GM18858 (cell line): ENCODE results near the gene RARB.

Experiments used
- ATAC-seq: cut with Tn5 transposase; IDR thresholded peaks from one replicate; pipeline ENCODE4 v1.9.1; 2021; ENCODE audit not compliant: unreplicated experiment

Gene RARB

DNA sequence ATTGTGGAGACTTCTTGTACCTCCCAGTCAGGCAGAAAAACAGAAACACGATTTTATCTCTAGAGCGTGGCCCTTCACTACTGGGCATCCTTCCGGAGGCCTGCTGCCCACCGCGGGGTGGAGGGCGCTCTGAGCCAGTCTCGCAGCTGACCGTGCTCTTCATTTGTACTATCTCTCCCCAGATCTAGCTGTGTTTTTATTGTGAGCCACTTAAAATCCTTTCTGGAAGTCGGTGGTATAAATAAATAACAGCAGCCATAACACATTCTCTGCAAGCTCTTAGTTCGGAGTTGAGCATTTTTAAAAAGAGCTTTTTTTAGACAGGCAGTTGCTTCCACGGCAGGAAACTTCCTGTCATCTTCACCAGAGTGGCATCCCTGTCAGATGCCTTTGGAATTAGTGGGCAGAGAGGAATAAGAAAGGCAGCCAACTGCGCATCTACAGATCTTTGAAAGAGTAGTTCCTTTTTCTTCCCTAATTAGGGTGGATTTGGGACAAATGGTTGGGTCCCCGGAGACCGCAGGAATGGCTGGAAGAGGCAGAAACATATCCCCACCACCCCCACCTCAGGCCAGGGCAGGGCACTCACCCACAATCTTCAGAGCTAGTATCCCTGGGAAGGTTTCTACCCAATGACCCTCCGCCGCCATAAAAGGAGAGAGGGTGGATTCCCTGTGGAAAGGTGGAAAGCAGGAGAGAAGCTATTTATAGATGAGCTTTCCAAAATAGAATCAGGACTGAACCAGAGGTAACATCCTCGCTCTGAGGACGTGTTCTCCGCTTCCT lies 145.5 kb downstream of the RARB start:
- no peak for ATAC-seq

DNA sequence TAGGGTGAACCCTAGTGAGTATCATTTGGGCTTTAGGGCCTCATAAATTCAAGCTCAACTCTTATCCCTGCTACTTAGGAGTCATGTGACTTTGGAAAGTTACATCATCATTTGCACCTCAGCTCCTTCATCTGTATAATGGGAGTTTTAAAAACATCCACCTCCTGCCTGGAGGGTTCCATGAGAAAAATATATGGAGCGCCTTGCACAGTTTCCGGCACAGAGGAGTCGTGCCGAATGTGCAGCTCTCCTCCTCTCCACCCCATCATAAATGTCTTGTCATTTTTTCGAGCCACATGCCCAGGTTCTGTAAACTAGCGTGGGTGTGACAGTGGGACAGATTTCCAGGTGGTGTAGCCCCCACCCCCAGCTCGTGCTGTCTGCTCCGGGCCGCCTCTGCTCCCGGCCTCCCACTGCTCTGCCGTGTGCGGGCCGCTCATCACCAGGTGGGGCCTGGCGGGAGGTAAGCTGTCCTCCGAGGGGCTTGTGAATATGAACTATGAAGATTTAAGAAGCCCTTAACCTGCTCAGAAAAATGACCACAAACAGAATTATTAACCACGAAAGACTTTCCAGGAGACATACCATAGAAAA lies 146.2 kb downstream of the RARB start:
- no peak for ATAC-seq

DNA sequence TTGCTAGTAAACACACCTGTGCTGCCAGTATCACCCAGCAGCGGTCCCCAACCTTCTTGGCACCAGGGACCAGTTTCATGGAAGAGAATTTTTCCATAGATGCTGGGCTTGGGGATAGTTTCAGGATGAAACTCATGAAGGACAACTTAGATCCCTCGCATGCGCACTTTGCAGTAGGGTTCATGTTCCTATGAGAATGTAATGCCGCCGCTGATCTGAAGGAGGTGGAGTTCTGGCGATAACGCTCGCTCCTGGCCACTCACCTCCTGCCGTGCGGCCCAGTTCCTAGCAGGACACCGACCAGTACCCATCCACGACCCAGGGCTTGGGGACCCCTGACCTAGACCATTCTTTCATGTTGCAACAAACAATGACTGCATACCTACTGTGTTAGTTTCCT lies 146.9 kb downstream of the RARB start:
- no peak for ATAC-seq

DNA sequence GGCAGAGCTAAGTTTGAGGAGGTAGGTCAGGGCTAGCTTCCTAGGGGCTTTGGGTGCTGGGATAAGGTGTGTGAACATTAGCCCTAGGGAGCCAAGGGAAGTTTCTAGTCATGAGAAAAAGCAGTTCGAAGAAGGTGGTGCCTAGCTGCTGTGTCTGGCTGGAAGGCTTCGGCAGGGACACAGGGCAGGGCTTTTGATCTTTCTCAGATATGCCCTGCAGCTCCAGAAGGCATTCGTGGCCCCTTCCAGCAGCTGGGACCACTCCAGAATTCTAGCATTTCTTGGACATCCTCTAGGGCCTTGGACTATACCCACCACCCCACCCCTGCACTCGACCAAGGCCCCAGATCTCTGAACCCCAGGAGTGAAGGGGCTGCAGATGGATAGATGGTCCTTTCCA lies 148.1 kb downstream of the RARB start:
- no peak for ATAC-seq

DNA sequence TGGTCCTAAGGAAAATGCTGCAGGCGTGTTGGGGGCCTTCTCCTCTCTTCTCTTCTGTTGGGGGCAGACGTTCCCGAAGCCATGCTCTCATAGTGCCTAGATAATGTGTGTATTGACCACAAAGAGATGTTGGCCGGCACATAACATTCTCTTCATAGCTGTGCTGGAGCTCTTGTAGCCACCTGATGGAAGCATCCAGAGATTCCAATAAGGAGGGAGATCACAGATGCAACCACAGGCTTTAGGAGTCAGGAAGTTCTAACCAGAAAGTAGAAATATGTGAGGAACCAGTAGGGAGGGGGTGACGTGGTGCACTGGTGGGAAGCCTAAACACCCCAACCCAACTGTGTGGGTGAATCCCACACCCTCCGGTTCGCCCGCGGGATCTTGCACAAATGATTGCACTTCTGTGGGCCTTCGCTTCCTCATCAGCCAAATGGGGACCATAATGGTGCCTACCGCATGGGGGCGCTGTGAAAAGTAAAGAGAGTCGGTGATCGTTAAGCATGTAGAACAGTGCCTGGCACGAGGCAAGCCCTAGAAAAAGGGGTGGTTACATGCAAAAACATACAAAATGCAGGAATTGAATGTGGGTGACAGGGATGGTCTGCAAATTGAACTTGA lies 148.9 kb downstream of the RARB start:
- ATAC-seq: no peak

DNA sequence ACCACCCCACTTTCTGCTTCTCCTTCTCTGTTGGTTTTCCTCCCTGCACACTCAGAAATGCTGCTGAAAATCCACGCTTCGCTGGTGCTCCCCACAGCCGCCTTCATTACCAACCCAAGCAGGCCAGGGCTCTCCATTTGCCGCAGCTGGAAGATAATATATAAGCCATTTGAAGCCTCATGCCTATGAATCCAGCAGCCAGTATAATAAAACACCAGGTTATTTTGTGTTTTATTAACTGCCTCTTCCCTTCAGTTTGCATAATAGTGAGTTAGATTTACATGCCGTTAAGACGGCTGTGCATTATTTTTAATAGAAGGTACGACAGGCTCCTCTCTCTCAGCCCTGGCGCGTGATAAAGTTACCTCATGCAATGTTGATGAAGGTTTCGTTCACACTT lies 150.0 kb downstream of the RARB start:
- ATAC-seq: no peak

DNA sequence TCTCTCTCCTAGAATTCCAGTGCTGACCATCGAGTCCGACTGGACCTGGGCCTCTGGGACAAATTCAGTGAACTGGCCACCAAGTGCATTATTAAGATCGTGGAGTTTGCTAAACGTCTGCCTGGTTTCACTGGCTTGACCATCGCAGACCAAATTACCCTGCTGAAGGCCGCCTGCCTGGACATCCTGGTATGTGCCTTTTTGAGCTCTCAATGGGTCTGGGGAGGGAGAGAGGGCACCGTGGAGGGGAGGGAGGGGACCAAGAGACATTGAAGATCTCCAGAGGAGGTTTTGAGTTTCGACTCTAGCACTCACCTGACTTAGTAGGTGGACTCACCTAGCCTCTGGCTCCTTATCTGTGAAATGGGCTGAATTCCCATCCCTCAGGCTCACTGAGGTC lies 152.5 kb downstream of the RARB start:
- ATAC-seq: no peak

DNA sequence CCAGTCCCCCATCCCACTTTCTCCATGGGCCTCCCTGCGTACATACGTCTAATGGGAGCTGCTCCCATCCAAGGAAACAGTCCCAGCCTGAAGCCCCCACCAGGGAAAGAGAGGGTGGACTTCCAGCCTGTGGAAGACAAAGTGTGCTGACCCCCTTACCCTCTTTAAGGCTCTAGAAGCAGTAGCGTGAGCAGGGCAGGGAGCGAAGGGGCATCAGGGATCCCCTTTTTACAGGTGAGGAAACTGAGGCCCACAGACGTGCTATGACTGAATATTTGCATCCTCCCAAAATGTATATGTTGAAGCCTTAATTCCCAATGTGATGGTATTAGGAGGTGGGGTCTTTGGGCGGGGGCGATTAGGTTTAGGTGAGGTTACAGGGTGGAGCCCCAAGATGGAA lies 153.3 kb downstream of the RARB start:
- no peak for ATAC-seq

DNA sequence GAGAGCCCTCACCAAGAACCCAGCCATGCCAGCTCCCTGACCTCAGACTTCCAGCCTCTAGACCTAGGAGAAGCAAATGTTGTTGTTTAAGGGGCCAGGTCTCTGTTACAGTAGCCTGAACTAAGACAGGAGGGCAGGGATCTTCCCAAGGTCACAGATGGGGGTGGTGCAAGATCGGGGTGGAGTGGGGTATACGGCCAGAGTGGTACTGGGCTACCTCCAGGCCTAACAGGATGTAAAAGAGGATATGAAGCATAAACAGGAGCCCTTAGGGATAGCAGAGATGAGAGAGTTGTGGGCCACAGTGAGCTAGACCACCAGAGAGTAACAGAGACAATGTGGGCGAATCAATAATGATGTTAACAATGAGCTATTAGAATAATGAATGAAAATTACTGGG lies 153.8 kb downstream of the RARB start:
- no peak for ATAC-seq

DNA sequence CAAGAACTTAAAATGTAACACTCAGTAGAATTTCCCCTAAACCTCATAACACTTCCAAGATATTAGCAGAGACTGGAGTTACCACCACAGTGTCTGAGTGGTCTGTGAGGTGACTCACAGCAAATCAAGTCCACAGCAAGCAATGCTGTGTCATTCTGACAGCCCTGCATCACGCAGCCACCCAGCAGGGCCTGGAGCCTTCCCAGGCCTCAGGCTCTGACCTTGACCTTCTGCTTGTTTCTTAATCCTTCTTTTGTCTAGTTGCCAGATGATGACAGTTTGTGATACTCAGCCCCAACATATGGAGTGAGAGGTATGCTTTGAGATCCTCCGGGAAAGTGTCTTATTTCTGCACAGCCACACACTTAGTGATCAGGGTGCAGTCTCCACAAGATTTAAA lies 154.2 kb downstream of the RARB start:
- ATAC-seq: no peak

DNA sequence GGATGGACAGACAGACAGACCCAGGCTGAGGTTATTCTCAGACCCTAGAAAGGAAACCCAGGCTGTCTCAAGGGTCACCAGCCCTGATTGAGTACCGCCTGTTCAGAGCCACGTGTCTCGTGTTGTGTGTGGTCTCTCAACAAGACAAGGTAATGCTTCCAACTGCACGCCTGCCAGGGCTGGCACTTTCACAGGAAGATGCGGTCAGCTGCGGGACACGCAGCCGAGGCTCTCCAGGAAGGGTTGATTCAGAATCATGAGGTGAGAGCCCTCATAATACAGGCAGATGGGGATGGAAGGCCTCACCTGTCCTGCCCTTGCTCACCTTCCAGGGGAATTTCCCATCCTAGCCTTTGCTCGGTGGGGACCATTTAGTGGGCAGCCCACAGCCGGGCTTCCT lies 155.3 kb downstream of the RARB start:
- ATAC-seq: no peak

DNA sequence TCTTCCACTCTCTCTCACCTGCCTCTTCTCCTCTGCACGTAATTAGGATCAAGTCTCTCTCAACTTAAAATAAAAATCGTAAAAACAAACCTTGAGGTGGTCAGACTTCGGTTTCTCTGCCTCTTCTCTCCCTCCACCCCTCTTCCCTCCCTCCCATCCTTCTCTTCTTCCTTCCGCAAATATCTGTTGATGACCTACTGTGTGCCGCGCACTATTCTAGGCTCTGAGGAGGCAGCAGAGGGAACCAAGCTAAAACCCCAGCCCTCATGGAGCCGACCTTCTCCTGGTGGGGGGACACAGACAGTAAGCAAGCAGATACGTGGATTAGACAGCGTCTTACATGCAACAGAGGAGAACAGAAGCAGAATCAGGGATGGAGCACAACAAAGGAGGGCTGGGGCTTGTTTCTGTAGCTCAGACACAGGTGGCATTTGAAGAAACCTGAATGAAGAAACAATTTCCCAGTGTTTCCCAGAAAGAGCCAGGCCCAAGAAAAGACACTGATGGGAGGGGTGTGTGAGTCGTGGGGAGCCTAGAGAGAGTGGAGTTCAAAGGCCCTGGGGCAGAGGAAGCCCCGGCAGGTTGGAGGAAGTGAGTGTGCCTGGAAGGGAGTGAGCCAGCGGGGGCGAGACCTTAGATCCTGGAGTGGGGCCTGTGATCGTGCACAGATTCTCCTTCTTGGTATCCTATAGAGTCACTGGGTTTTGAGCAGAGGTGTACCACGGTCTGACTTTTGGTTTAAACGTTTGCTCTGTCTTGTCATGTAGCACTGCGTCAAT lies 156.1 kb downstream of the RARB start:
- no peak for ATAC-seq

DNA sequence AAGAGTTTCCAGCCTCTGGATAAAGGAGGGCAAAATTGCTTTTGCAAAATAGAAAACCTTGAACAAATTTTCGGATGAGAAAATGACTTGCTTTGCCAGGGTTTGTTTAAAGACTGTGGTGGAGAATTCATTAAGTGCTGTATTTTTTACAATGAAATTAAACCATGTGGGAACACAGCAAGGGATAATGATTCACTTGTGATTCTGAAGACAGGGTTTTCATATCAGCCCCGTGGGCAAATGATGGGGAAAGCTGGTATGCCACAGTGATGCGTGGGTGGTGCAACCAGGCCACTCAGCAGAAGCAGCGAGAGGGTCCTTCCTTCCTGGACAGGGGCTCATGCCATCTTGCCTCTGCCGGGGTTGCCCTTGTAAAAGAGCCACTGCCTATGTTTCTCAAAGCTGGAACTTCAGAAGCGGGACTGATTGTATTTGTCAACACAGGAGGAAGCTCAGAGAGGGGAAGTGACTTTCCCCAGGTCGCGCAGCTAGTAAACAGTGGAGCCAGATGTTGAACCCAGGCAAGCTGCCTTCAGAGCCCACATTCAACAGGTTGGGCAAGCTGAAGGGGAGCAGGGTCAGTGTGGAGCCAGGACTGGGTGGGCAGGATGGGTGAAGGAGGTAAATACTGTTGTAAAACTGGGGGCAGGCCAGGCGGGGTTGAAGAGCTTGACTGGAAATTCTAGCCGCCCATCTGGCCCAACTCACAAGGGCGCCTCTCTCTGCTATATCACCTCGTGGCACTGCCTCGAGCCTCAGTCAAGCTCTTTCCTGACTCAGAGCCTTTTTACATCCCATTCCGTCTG lies 157.5 kb downstream of the RARB start:
- ATAC-seq: no peak

DNA sequence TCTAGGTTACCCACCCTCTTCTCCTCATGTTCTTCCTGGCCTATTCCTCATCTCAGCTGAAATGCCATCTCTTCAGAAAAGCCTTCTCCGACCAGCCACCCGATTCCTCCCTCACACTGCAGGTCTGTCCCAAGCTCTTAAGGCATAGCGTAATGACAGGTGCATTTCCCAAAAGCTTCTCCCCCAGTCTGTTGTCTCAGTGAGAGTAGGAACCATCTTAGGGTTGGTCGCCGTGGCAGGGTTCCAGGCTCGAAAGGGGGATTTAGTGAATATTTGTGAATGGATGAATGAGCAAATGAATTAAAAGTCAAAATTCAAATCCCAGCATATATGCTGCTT lies 158.1 kb downstream of the RARB start:
- no peak for ATAC-seq

DNA sequence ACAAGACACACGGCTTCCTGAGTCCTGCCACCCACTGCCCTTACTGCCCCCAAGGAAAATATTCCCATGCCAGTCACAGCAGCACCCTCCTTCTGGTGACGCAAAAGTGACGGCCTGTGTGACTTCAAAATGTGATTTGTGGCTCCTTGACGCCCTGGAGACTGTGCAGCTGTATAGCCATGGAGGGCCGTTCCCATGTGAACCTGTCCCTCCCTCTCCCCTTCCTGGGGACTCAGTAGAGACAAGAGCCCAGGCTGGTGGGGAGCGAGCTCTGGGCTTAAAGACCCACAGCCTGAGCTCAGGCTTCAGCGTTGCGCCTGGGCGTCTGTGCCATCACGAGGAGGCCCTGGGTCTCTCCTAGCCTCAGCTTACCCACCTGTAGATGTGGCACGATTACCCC lies 158.5 kb downstream of the RARB start:
- ATAC-seq: no peak

DNA sequence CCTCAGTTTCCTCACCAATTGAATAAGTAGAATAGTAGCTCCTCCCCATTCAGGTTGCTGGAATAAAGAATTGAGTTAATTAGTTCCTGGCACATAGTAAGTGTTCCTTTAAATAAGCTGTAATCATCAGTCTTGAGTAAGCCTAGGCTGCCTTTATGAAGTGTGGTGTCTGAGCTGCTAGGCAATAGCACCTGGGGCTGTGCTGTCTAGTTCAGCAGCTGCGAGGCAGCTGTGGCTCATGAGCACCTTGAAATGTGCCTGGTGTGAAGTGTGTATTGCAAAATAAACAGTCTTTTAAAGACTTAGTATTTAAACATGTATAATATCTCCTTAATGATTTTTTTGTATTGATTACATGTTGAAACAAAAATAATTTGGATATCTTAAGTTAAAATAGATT lies 159.0 kb downstream of the RARB start:
- no peak for ATAC-seq

DNA sequence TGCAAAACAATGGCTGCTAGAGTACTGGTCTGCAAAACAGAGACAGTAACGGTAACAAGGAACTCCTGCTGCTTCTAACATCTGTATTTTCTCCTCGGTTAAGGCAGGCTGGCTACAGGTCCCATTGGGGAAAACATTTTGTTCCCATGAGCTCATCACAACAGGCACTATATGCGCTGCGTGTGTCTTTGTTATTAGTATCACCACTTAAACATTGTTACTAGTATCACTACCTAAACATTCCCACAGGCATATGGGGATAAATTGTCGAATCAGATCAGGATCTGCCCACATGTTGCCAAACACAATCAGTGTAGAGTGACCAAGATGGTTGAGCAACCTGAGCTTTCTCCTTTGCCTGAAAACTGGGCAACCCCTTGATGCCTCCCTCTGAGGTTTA lies 159.5 kb downstream of the RARB start:
- no peak for ATAC-seq

DNA sequence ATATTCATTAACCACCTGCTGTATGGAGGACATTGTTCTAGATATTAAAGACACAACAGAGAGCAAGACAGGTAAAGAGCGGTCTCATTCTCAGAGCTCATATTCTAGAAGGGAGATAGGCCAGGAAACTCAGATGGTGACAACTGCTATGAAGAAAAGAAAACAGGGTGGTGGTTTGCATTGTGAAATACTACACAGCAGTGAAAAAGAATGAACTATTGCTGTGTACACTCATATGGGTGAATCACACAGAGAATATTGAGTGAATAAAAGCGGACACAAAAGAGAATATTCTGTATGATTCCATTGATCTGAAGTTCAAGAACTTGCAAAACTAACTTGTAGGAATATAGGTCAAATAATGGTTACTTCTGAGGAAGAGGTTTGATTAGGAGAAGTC lies 159.9 kb downstream of the RARB start:
- ATAC-seq: no peak

DNA sequence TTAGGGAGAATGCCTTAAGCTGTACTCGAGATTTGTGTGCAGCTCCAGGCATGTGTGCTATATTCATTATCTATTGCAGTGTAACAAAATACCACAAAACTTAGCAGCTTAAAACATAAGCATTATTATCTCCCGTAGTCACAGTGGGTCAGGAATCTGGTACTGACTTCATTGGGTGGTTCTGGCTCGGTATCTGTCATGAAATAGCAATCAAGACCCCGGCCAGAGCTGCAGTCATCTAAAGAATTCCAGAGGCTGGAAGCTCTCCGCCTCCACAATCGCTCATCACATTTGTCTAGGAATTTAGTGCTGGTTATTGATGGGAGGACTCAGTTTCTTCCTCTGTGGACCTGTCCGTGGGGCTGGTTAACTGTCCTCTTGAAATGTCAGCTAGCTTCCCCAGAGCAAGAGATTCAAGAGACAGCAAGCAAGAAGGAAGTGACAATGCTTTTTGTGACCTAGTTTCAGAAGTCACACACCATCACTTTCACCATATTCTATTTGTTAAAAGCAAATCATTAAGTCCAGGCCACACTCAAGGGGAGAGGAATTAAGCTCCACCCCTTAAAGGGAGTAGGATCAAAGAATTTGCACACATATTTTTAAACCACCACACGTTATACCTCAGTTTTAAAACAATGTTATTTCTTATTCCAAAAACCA lies 160.5 kb downstream of the RARB start:
- no peak for ATAC-seq

DNA sequence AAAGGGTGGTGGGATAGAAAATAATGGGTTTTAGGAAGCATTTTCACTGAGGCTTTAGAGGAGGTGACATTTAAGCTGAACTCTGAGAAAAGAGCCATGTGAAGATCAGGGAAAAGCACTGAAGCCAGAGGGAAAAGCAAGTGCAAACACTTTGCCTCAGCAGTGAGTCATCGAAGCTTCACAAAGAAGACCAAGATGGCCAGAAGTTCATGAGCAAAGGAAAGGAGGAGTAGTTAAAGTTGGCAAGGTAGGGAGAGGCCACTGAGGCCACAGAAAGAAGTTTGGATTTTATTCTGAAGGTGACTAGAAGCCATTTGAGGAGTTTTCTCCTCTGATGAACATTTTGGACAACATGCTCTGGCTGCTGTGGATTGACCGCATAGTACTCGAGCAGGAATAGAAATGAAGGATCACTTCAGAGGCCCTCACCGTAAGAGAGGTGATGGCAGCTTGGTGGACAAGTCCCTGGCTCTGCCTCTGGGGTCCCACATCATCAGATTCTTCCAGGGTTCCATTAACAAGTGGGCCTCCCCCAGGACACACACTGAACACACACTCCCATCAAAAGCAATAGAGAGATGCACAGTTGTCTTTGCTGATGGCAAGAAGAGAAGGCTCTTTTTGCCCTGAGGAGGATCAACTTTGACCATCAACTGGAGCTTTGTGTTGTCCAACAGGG lies 161.2 kb downstream of the RARB start:
- no peak for ATAC-seq
